GM19468 (cell line): ENCODE results near the gene MYO15A.
"Not testable (repeated sequence)": the region's sequence is repeated elsewhere in the genome, so short reads cannot be mapped to it uniquely, and the experiment has no call there.

ENCODE experiments used
- ATAC-seq: cut with Tn5 transposase; IDR thresholded peaks from one replicate; pipeline ENCODE4 v1.9.1; 2021; ENCODE audit warnings: mild to moderate bottlenecking, moderate library complexity, moderate number of reproducible peaks; ENCODE audit not compliant: unreplicated experiment; ENCODE audit errors: extremely low read depth

MYO15A gene

GRCh38 chr17:18203308-18203707 is 94.8 kb downstream of the MYO15A start:
- ATAC-seq = no peak

- no peak for ATAC-seq
These were observed 97.3 kb downstream of the MYO15A start for GRCh38 chr17:18205861-18206260.

GRCh38 chr17:18206962-18207361 is 98.4 kb downstream of the MYO15A start:
- no peak for ATAC-seq

GRCh38 chr17:18208092-18208491 is 99.5 kb downstream of the MYO15A start:
- ATAC-seq = no peak

GRCh38 chr17:18213666-18214270 is 105.2 kb downstream of the MYO15A start:
- ATAC-seq = no peak

GRCh38 chr17:18216906-18217305 is 108.3 kb downstream of the MYO15A start:
- ATAC-seq = not testable (repeated sequence)

- no peak for ATAC-seq
These were observed 109.0 kb downstream of the MYO15A start for GRCh38 chr17:18217412-18218015.

GRCh38 chr17:18218756-18219415 is 110.3 kb downstream of the MYO15A start:
- no peak for ATAC-seq

- no peak for ATAC-seq
These were observed 115.5 kb downstream of the MYO15A start for GRCh38 chr17:18224053-18224386.

GRCh38 chr17:18224387-18225120 is 116.0 kb downstream of the MYO15A start:
- ATAC-seq = no peak

- peak; percentile 71 for ATAC-seq
These were observed 116.6 kb downstream of the MYO15A start, which contains the start of gene LLGL1 for GRCh38 chr17:18225121-18225641. TSS of gene LLGL1 (plus strand) at chr17:18225635. CDS start at chr17:18225683, 48 bp downstream.

GRCh38 chr17:18225642-18226283 is 117.2 kb downstream of the MYO15A start:
- no peak for ATAC-seq

GRCh38 chr17:18226284-18226945 is 117.9 kb downstream of the MYO15A start:
- no peak for ATAC-seq

GRCh38 chr17:18227635-18228034 is 119.1 kb downstream of the MYO15A start:
- ATAC-seq = no peak

- ATAC-seq = no peak
These were observed 119.7 kb downstream of the MYO15A start for GRCh38 chr17:18228176-18228682.

- no peak for ATAC-seq
These were observed 120.7 kb downstream of the MYO15A start for GRCh38 chr17:18229254-18229653.
